BE2C (cell line): Measurements from ENCODE around the gene HPDL.

Experiments
- DNase-seq: peaks from one replicate; pipeline ENCODE4 v3.0.0-alpha.2; 2020
- H3K27me3 ChIP-seq: fragments of 250-450 bp; sonication (Bioruptor Pico); 2 replicates; pipeline ENCODE4 v1.5.1; 2020; ENCODE audit warnings: mild to moderate bottlenecking
- H3K36me3 ChIP-seq: fragments of 250-450 bp; sonication (Bioruptor Pico); 2 replicates; pipeline ENCODE4 v1.5.1; 2020; ENCODE audit warnings: mild to moderate bottlenecking
- H3K4me1 ChIP-seq: fragments of 250-450 bp; sonication (Bioruptor Pico); 2 replicates; pipeline ENCODE4 v1.5.1; 2020
- H3K4me3 ChIP-seq: 2 replicates; pipeline ENCODE4 v1.5.1; 2011; ENCODE audit warnings: low read depth, low read length
- H3K9me3 ChIP-seq: fragments of 250-450 bp; sonication (Bioruptor Pico); 2 replicates; pipeline ENCODE4 v1.5.1; 2020
- TF ChIP-seq, protein P1 (sequence below): IDR thresholded peaks from 2 replicates; pipeline ENCODE4 v1.5.1; 2012; ENCODE audit warnings: mild to moderate bottlenecking, low read depth, low read length

Gene HPDL

DNA sequence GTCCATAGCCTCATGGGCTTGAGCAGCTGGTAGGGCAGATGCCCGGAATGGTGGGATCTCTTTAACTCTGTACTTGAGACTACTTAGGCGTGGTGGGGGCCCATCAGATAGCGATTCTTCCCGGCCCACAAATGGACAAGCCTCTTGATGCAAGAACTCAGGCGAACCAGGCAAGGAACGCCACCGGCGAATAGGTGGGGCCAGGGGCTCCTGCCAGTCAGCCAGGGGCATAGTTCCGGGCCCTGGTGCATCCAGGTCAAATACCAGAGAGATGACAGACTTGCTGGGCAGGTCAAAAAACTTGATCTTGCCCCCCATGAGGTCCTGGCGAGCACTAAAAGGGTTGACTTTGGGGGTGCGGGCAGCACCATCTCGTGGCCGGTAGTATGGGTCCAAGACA, 18.3 kb downstream of the HPDL start:
- TF ChIP-seq, protein P1, sequence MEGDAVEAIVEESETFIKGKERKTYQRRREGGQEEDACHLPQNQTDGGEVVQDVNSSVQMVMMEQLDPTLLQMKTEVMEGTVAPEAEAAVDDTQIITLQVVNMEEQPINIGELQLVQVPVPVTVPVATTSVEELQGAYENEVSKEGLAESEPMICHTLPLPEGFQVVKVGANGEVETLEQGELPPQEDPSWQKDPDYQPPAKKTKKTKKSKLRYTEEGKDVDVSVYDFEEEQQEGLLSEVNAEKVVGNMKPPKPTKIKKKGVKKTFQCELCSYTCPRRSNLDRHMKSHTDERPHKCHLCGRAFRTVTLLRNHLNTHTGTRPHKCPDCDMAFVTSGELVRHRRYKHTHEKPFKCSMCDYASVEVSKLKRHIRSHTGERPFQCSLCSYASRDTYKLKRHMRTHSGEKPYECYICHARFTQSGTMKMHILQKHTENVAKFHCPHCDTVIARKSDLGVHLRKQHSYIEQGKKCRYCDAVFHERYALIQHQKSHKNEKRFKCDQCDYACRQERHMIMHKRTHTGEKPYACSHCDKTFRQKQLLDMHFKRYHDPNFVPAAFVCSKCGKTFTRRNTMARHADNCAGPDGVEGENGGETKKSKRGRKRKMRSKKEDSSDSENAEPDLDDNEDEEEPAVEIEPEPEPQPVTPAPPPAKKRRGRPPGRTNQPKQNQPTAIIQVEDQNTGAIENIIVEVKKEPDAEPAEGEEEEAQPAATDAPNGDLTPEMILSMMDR, result no peak
- H3K36me3 ChIP-seq, result peaks cover 11% of the 10 kb centered on the region

DNA sequence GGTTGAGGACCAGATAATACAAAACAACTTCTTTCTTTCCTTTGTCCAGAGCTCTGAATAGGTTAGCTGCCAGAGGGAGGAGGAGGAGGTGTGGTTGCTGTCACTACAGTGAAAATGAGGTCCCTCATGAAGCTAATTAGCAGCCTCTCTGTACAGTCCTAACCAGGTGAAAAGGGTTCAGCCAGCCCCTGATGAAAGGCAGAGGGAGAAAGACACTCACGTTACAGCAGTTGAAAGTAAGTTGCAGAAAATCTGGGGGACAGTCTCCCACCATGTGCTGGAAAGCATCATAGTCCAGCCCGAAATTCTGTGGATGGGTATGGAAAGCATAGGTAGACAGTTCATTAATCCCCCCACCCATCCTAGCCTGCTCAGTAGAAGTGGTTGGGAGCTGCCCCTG, 19.8 kb downstream of the HPDL start:
- Histone ChIP-seq H3K4me1 (no peaks in the 10 kb centered on the region), H3K9me3 (no peaks in the 10 kb centered on the region), H3K36me3 (peaks cover 11% of the 10 kb centered on the region), H3K27me3 (no peaks in the 10 kb centered on the region), H3K4me3 (no peak overlapping the region)
- DNase-seq, result no peak
- TF ChIP-seq, protein P1, result no peak

More for the DNA sequence above, 18.3 kb downstream of the HPDL start:
- H3K27me3 ChIP-seq, result no peaks in the 10 kb centered on the region
- no peaks in the 10 kb centered on the region for H3K4me1 ChIP-seq
- DNase-seq, result no peak
- H3K4me3 ChIP-seq, result no peak overlapping the region
- H3K9me3 ChIP-seq, result no peaks in the 10 kb centered on the region

DNA sequence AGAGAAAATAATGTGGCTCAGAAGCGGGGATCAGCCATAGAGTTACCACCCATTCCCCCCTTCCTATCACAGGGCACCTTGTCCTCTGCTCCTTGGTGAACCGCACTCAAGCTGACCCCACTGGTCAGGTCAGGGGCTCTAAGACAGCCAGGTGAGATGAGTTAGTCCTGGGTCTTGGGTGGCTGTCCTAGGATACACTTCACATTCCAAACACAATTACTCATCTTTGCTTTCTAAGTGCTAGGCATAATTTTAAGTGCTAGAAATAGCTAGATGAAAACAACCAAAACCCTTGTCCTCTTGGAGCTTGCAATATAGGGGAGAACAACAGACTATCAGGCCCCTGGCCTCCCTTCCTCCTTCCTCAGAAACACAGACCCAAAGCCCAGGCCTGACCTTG, 21.3 kb downstream of the HPDL start:
- DNase-seq, result no peak
- H3K4me3 ChIP-seq, result no peak overlapping the region
- H3K4me1 ChIP-seq, result no peaks in the 10 kb centered on the region
- H3K9me3 ChIP-seq, result no peaks in the 10 kb centered on the region
- TF ChIP-seq, protein P1, result no peak
- H3K27me3 ChIP-seq, result no peaks in the 10 kb centered on the region
- peaks cover 4% of the 10 kb centered on the region for H3K36me3 ChIP-seq

DNA sequence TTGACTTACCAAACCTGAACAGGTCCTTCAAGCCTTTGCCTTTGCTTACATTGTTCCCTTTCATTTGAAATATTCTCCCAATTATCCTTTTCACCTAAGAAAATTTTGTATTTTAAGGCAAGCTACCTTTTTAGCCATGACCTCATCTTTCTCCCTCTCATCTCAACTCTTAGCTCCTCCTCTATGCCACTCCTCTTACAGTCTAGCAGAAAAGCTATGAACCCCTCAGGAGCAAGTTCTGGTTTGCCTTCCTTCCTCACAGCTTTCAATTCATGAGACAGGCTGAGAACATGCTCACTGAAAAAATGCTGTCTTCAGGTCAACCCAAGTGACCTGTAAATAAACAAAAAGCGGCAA, 21.9 kb downstream of the HPDL start:
- Histone ChIP-seq H3K27me3 (no peaks in the 10 kb centered on the region), H3K36me3 (no peaks in the 10 kb centered on the region), H3K4me1 (no peaks in the 10 kb centered on the region), H3K9me3 (no peaks in the 10 kb centered on the region), H3K4me3 (no peak overlapping the region)
- TF ChIP-seq, protein P1, result no peak
- no peak for DNase-seq

DNA sequence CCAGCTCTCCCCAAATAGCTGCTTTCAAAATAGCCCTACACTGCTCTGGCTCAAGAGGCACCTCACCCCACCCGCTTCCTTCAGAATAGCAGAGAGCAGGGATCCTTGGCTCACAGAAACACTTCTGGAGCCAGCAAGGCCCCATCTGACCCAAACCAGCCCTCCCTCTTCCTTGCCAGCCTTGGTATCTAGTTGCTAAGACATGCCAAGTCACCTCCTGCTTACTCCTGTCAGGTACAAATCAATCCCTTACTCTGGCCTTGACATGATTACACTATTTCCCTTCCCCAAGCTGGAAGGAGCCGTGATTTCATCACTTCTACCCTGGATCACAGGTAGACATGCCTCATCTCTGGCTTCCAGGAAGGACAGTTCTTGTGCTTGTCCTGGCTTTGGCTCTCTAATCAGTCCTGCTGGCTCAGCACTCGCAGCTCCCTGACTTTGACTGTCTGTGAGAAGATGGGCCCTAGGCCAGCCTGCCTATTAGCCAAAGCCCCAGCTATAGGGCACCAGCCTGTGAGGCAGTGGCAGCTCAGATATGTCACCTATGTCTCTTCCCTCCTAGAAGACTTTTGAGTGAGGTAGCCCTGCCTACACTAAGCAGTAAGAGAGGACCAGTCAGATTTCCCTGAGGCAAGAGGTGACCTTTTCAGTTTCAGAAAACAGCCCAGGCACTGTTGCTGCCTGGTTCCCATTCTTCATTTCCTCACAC, 22.4 kb downstream of the HPDL start:
- Histone ChIP-seq H3K4me1 (no peaks in the 10 kb centered on the region), H3K36me3 (no peaks in the 10 kb centered on the region), H3K4me3 (no peak overlapping the region), H3K27me3 (no peaks in the 10 kb centered on the region), H3K9me3 (no peaks in the 10 kb centered on the region)
- DNase-seq, result no peak
- TF ChIP-seq, protein P1, result no peak

DNA sequence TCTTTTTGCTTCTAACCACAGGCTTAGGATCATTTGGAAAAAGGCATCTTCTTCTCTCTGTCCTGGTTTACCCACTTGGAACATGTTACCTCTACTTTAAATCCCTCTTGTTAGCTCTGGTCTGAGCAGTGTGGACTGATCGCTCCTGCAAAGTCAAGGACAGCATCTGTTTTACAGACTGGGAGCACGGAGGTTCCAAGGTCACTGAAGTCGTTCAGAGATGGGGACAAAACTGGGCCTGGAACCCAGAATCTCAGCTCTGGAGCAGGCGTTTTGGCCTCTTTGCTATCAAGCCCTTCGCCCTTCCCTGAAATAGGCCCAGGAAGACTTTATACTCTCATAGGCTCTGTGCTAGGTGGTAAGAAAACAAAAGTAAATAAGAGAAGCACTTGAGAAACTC, 24.8 kb downstream of the HPDL start:
- TF ChIP-seq, protein P1, result no peak
- Histone ChIP-seq H3K27me3 (no peaks in the 10 kb centered on the region), H3K4me1 (no peaks in the 10 kb centered on the region), H3K9me3 (no peaks in the 10 kb centered on the region), H3K36me3 (no peaks in the 10 kb centered on the region), H3K4me3 (no peak overlapping the region)
- no peak for DNase-seq
